Measurements from ENCODE around the gene RAI14. TPM values are rescaled to one million over a fixed set of nuclear protein-coding genes. Genes with fewer than 3 reads are reported as not detected.
"Not testable (repeated sequence)": the region's sequence is repeated elsewhere in the genome, so short reads cannot be mapped to it uniquely, and the experiment has no call there.

Gene RAI14
- total RNA-seq, 1 experiment from 2014 or later, result 34.4 TPM

- DNase-seq, result no peak
- Histone ChIP-seq H3K9me3 (peaks cover 4% of the 10 kb centered on the region; the same call in 1 of the 2 replicates), H3K4me3 (no peak overlapping the region), H3K27me3 (no peaks in the 10 kb centered on the region), H3K36me3 (peaks cover 18% of the 10 kb centered on the region)
These were observed 133.9 kb downstream of the RAI14 start for GRCh38 chr5:34790069-34790468.

- DNase-seq, result peak; percentile 13
- peaks cover 22% of the 10 kb centered on the region for H3K36me3 ChIP-seq
- peaks cover 1% of the 10 kb centered on the region; the same call in 1 of the 2 replicates for H3K9me3 ChIP-seq
- H3K27me3 ChIP-seq, result no peaks in the 10 kb centered on the region
- H3K4me3 ChIP-seq, result no peak overlapping the region
These were observed 135.7 kb downstream of the RAI14 start for GRCh38 chr5:34791761-34792244.

GRCh38 chr5:34802834-34803563 is 146.9 kb downstream of the RAI14 start:
- Histone ChIP-seq H3K27me3 (no peaks in the 10 kb centered on the region), H3K4me3 (no peak overlapping the region), H3K9me3 (no peaks in the 10 kb centered on the region), H3K36me3 (peaks cover 57% of the 10 kb centered on the region)
- no peak for DNase-seq

GRCh38 chr5:34803974-34804732 is 148.0 kb downstream of the RAI14 start:
- no peak for DNase-seq
- Histone ChIP-seq H3K36me3 (peaks cover 47% of the 10 kb centered on the region), H3K9me3 (no peaks in the 10 kb centered on the region), H3K4me3 (no peak overlapping the region), H3K27me3 (no peaks in the 10 kb centered on the region)

- Histone ChIP-seq H3K9me3 (no peaks in the 10 kb centered on the region), H3K4me3 (no peak overlapping the region), H3K36me3 (peaks cover 47% of the 10 kb centered on the region), H3K27me3 (no peaks in the 10 kb centered on the region)
- no peak for DNase-seq
These were observed 148.8 kb downstream of the RAI14 start for GRCh38 chr5:34804913-34805312.

- DNase-seq, result no peak
- H3K36me3 ChIP-seq, result peaks cover 43% of the 10 kb centered on the region
- no peaks in the 10 kb centered on the region for H3K9me3 ChIP-seq
- H3K4me3 ChIP-seq, result no peak overlapping the region
- H3K27me3 ChIP-seq, result no peaks in the 10 kb centered on the region
These were observed 150.4 kb downstream of the RAI14 start for GRCh38 chr5:34806532-34806931.

- Histone ChIP-seq H3K4me3 (no peak overlapping the region), H3K27me3 (no peaks in the 10 kb centered on the region), H3K9me3 (no peaks in the 10 kb centered on the region), H3K36me3 (peaks cover 51% of the 10 kb centered on the region)
- DNase-seq, result no peak
These were observed 155.6 kb downstream of the RAI14 start for GRCh38 chr5:34811706-34812105.

- Histone ChIP-seq H3K9me3 (no peaks in the 10 kb centered on the region), H3K4me3 (no peak overlapping the region), H3K36me3 (peaks cover 64% of the 10 kb centered on the region), H3K27me3 (no peaks in the 10 kb centered on the region)
- DNase-seq, result no peak
These were observed 157.4 kb downstream of the RAI14 start for GRCh38 chr5:34813509-34813908.

- Histone ChIP-seq H3K36me3 (peaks cover 71% of the 10 kb centered on the region), H3K4me3 (no peak overlapping the region), H3K9me3 (no peaks in the 10 kb centered on the region), H3K27me3 (no peaks in the 10 kb centered on the region)
- no peak for DNase-seq
These were observed 161.6 kb downstream of the RAI14 start for GRCh38 chr5:34817558-34818351.

- Histone ChIP-seq H3K9me3 (no peaks in the 10 kb centered on the region), H3K36me3 (peaks cover 71% of the 10 kb centered on the region), H3K27me3 (no peaks in the 10 kb centered on the region), H3K4me3 (no peak overlapping the region)
- DNase-seq, result no peak
These were observed 162.6 kb downstream of the RAI14 start for GRCh38 chr5:34818717-34819116.

GRCh38 chr5:34820593-34820992 is 164.5 kb downstream of the RAI14 start:
- no peak overlapping the region for H3K4me3 ChIP-seq
- no peaks in the 10 kb centered on the region for H3K9me3 ChIP-seq
- no peaks in the 10 kb centered on the region for H3K27me3 ChIP-seq
- H3K36me3 ChIP-seq, result peaks cover 74% of the 10 kb centered on the region
- no peak for DNase-seq

- Histone ChIP-seq H3K36me3 (peaks cover 85% of the 10 kb centered on the region), H3K4me3 (no peak overlapping the region)
- no peak for DNase-seq
These were observed 167.0 kb downstream of the RAI14 start for GRCh38 chr5:34822956-34823715.

GRCh38 chr5:34826347-34826746 is 170.2 kb downstream of the RAI14 start:
- peaks cover 84% of the 10 kb centered on the region for H3K36me3 ChIP-seq

More at GRCh38 chr5:34822956-34823715, 167.0 kb downstream of the RAI14 start:
- H3K9me3 ChIP-seq, result no peaks in the 10 kb centered on the region
- H3K27me3 ChIP-seq, result no peaks in the 10 kb centered on the region

GRCh38 chr5:34827588-34828506 is 171.7 kb downstream of the RAI14 start:
- Histone ChIP-seq H3K4me3 (no peak overlapping the region), H3K27me3 (no peaks in the 10 kb centered on the region), H3K36me3 (peaks cover 88% of the 10 kb centered on the region), H3K9me3 (no peaks in the 10 kb centered on the region)
- no peak for DNase-seq

More at GRCh38 chr5:34826347-34826746, 170.2 kb downstream of the RAI14 start:
- Histone ChIP-seq H3K4me3 (no peak overlapping the region), H3K9me3 (no peaks in the 10 kb centered on the region), H3K27me3 (no peaks in the 10 kb centered on the region)
- DNase-seq, result no peak

- H3K36me3 ChIP-seq, result peaks cover 80% of the 10 kb centered on the region
- not testable (repeated sequence) for H3K9me3 ChIP-seq, H3K4me3 ChIP-seq, DNase-seq, H3K27me3 ChIP-seq
These were observed 174.7 kb downstream of the RAI14 start for GRCh38 chr5:34830827-34831226.

All from MG63 (cell line).